Activated CD4-positive, alpha-beta T cell treated with anti-CD3 and anti-CD28 coated beads for 1 hour (primary cell): Measurements from ENCODE around the gene IFNA10.
"Not testable (repeated sequence)": the region's sequence is repeated elsewhere in the genome, so short reads cannot be mapped to it uniquely, and the experiment has no call there.

Source experiments
- DNase-seq: peaks from one replicate; pipeline ENCODE4 v3.0.0-alpha.2; 2020

Gene IFNA10

DNA sequence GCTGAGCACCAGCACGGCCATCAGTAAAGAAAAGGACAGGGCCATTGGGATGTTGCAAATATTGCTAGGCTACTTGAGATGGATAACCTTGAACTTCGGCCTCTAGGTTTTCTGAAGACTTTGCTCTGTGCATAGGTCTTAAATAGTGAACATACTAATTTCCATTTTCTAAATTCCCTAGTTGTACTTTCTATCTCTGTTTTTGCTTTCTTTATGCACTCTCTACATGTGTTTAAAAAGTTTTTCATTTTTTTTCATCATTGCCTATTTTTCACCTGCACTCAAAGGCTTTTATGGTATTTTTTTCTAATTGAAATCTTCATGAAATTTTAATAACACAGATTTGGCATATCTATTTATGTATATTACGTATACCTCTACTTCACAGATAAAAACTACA lies 19.5 kb downstream of the IFNA10 start, which contains the start of gene IFNA4:
IFNA4 (minus strand) TSS at position 101 of the 400 bp plus-strand sequence; CDS start at position 45, 56 bp downstream.
- DNase-seq: not testable (repeated sequence)

DNA sequence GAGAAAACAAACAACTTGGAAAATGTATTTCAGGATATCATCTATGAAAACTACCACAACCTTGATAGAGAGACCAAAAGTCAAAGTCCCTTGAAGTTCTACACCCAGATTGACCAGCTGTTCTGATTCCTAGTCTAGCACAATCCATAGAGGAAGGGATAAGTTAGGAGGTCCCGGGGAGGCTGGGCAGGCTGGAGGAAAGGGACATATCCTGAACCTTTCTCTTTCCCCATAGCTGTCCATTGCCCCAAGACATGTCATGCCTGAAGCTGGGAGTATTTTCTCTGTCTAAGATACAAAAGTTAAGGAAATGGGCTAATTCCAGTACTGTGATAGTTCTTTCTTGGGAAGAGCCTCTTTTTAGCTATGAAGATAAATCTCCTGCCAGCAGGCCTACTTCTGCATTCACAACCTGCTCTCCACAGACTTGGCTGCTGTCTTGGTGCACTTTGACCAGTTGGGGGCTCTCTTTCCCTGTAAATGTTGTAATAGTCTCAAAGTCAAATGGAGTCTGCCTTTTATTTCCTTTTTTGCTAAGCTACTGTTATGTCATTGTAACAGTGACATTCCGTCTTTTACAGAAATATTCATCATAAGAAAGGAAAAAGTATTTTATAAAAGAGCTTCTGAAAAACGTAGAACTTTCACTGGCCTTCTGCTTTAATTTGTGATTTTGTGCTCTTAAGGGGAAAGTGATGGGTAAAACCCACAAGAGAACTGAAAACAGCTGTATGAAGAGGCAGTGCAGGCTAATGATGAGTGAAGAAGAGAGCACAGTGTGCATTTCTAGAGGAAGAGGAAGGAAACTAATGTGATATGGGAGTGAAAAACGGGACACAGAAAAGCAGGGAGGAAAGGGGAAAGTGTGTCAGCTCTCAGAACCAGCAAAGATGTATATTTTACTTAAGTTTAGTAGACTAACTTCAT lies 23.9 kb downstream of the IFNA10 start:
- DNase-seq: not testable (repeated sequence)

DNA sequence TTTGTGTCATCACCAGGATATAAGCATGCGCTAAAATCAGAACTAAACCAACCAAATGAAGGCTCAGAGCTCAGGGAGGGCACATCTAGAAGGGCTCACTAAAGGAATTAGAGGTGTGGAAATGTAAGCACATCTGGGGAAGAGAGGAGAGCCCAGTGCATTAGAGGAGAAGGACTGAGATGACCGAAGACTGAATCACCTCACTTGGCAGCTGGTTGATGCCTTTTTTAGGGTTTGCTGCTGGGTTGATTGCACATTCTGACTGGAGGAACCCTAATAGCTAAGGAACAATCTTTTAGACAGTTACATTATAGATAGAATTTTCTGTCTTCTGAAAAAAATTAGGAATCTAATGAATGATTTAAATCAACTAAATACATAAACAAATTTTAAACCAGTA lies 32.3 kb downstream of the IFNA10 start:
- DNase-seq: no peak

DNA sequence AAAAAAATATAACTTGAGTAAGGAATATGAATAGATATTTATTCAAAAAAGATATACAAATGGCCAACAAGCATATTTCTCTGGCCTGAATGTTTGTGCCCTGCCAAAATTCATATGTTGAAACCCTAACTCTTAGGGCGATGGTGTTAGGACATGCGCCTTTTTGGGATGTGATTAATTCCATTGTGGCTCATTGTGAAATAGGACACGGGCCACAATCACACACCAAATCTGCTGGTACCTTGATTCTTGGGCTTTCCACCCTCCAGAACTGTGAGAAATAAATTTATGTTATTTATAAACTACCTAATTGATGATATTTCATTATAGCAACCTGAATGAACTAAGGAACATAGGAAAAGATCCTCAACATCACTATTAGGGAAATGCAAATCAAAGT lies 34.8 kb downstream of the IFNA10 start:
- DNase-seq: no peak

DNA sequence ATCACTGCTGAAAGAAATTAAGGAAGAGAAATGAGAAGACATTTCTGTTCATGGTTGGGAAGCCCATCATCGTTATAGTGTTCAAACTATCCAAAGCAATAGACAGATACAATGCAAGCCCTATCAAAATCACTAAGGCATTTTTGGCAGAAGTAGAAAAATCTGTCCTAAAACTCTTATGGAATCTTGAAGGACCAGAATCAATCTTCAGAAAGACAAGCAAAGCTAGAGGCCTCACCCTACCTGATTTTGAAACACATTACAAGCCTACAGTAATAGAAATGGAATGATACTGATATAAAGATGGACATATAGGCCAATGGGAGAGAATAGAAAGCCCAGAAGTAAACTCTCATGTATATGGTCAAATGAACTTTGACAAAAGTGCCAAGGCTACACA lies 35.6 kb downstream of the IFNA10 start:
- DNase-seq: no peak

DNA sequence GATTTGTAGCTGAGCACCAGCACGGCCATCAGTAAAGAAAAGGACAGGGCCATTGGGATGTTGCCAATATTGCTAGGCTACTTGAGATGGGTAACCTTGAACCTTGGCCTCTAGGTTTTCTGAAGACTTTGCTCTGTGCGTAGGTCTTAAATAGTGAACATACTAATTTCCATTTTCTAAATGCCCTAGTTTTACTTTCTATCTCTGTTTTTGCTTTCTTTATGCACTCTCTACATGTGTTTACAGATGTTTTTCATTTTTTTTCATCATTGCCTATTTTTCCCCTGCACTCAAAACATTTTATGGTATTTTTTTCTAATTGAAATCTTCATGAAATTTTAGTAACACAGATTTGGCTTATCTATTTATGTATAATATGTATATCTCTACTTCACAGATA lies 40.4 kb downstream of the IFNA10 start, which contains the start of gene IFNA21:
IFNA21 (minus strand) TSS at position 101 of the 400 bp plus-strand sequence; CDS start at position 53, 48 bp downstream.
- not testable (repeated sequence) for DNase-seq

DNA sequence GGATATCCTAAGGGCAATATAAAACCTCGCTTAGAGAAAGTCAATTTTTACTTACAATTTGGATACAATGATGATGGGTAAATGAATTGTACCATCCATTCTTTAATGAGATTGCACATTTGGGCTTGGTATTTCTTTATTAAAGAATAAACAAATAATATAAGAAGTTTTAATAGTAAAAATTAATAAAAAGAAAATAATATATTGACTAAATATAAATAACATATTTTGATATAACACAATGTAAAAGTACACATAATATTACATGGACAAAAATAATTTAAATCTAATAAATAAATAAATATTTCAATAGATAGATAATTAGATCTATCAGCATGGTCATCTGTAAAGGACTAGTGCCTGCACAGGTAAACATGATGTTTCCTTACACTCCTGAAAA lies 41.4 kb downstream of the IFNA10 start:
- no peak for DNase-seq

DNA sequence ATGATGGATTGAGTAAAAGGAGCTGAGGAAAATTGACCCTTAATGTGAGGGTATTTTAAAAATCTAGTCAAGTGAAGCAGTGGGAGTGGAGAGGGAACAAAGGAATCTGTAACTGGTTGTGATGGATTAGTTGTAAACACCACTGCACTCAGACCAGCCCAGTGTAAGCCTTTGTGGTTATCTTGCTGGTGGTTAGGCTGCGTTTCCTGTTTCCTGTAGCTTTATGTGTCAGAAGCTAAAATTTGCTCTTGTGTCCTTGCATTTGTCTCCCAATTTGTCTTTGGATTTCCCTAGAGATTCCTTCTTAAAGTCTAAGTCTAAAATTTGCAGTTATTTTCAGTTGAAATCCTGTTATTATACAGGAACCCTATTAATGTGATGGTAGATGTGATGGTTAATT lies 46.8 kb downstream of the IFNA10 start:
- no peak for DNase-seq
